Measurements from ENCODE around the gene NCK1.
"Not testable (repeated sequence)": the region's sequence is repeated elsewhere in the genome, so short reads cannot be mapped to it uniquely, and the experiment has no call there.

Gene NCK1

DNA sequence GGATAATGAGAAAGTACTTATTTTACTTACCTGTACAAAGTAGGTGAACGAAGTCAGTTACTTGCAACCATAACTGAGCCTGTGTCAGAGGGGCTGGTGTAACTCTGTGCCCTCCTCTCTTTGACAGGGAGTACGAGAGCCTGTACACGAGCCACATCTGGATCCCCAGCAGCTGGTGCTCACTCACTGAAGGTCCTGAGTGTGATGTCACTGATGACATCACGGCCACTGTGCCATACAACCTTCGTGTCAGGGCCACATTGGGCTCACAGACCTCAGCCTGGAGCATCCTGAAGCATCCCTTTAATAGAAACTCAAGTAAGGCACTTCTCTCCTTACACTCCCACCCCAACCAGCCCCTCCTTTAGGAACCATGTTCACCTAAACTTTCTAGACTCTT, 120.0 kb downstream of the NCK1 start:
- DNase-seq (ENCODE audit: low read depth in 1 of 2, low spot score in 1 of 2): no peak
- no peak overlapping the region for H3K27ac ChIP-seq (replicated peaks)
- H3K27me3 ChIP-seq (ENCODE audit: insufficient read depth, poor library complexity, severe bottlenecking): no peaks in the 10 kb centered on the region
- no peak overlapping the region for H3K4me3 ChIP-seq (replicated peaks; ENCODE audit: insufficient read depth, low read length)
- TF ChIP-seq SPI1 (IDR thresholded peaks at IDR 0.05; ENCODE audit: borderline replicate concordance, low read depth) (no peak), GABPA (IDR thresholded peaks at IDR 0.05; ENCODE audit: low read depth) (no peak), POLR2AphosphoS5 (IDR thresholded peaks at IDR 0.05; ENCODE audit: low read depth) (no peak), REST (IDR thresholded peaks at IDR 0.05; ENCODE audit: insufficient replicate concordance, low read depth) (no peak)
- TF ChIP-seq, protein P1, sequence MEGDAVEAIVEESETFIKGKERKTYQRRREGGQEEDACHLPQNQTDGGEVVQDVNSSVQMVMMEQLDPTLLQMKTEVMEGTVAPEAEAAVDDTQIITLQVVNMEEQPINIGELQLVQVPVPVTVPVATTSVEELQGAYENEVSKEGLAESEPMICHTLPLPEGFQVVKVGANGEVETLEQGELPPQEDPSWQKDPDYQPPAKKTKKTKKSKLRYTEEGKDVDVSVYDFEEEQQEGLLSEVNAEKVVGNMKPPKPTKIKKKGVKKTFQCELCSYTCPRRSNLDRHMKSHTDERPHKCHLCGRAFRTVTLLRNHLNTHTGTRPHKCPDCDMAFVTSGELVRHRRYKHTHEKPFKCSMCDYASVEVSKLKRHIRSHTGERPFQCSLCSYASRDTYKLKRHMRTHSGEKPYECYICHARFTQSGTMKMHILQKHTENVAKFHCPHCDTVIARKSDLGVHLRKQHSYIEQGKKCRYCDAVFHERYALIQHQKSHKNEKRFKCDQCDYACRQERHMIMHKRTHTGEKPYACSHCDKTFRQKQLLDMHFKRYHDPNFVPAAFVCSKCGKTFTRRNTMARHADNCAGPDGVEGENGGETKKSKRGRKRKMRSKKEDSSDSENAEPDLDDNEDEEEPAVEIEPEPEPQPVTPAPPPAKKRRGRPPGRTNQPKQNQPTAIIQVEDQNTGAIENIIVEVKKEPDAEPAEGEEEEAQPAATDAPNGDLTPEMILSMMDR (IDR thresholded peaks at IDR 0.05; ENCODE audit: insufficient read depth, low read length): no peak

GRCh38 chr3:136982520-136983138, 120.6 kb downstream of the NCK1 start:
- Histone ChIP-seq H3K27ac (replicated peaks) (no peak overlapping the region), H3K27me3 (ENCODE audit: insufficient read depth, poor library complexity, severe bottlenecking) (no peaks in the 10 kb centered on the region), H3K4me3 (replicated peaks; ENCODE audit: insufficient read depth, low read length) (no peak overlapping the region)
- DNase-seq (ENCODE audit: low read depth in 1 of 2, low spot score in 1 of 2): no peak
- no peak for TF ChIP-seq SPI1 (IDR thresholded peaks at IDR 0.05; ENCODE audit: borderline replicate concordance, low read depth)
- TF ChIP-seq GABPA (IDR thresholded peaks at IDR 0.05; ENCODE audit: low read depth): no peak
- TF ChIP-seq, protein P1 (IDR thresholded peaks at IDR 0.05; ENCODE audit: insufficient read depth, low read length): no peak
- TF ChIP-seq POLR2AphosphoS5 (IDR thresholded peaks at IDR 0.05; ENCODE audit: low read depth): no peak
- no peak for TF ChIP-seq REST (IDR thresholded peaks at IDR 0.05; ENCODE audit: insufficient replicate concordance, low read depth)

- DNase-seq (ENCODE audit: low read depth in 1 of 2, low spot score in 1 of 2): no peak
- Histone ChIP-seq H3K27me3 (ENCODE audit: insufficient read depth, poor library complexity, severe bottlenecking) (no peaks in the 10 kb centered on the region), H3K27ac (replicated peaks) (no peak overlapping the region), H3K4me3 (replicated peaks; ENCODE audit: insufficient read depth, low read length) (no peak overlapping the region)
- TF ChIP-seq POLR2AphosphoS5 (IDR thresholded peaks at IDR 0.05; ENCODE audit: low read depth) (no peak), REST (IDR thresholded peaks at IDR 0.05; ENCODE audit: insufficient replicate concordance, low read depth) (no peak), GABPA (IDR thresholded peaks at IDR 0.05; ENCODE audit: low read depth) (no peak), SPI1 (IDR thresholded peaks at IDR 0.05; ENCODE audit: borderline replicate concordance, low read depth) (no peak)
- TF ChIP-seq, protein P1 (IDR thresholded peaks at IDR 0.05; ENCODE audit: insufficient read depth, low read length): no peak
Observed at GRCh38 chr3:136984837-136985236, 122.8 kb downstream of the NCK1 start.

- not testable (repeated sequence) for H3K4me3 ChIP-seq (replicated peaks; ENCODE audit: insufficient read depth, low read length); H3K27me3 ChIP-seq (ENCODE audit: insufficient read depth, poor library complexity, severe bottlenecking); H3K27ac ChIP-seq (replicated peaks); DNase-seq (ENCODE audit: low read depth in 1 of 2, low spot score in 1 of 2)
Observed at GRCh38 chr3:136987398-136987980, 125.5 kb downstream of the NCK1 start.
